ENCODE results near the gene NOBOX.

- no peak for TF ChIP-seq CTCF (IDR thresholded peaks at IDR 0.05 in 2 of 3, conservative IDR thresholded peaks at IDR 0.05 in 1 of 3; ENCODE audit: control insufficient read depth in 2 of 3, extremely low read depth in 1 of 3, insufficient read depth in 1 of 3, low read depth in 3 of 3, low read length in 3 of 3)
- TF ChIP-seq KAT2A (conservative IDR thresholded peaks at IDR 0.05; ENCODE audit: control insufficient read depth, low read depth, low read length): no peak
- no peak for TF ChIP-seq EP300 (IDR thresholded peaks at IDR 0.05; ENCODE audit: borderline replicate concordance in 1 of 2, control insufficient read depth in 1 of 2, low read depth in 2 of 2, low read length in 2 of 2)
- no peak for TF ChIP-seq RAD21 (IDR thresholded peaks at IDR 0.05; ENCODE audit: insufficient read depth, low read depth, low read length)
- TF ChIP-seq SP1 (IDR thresholded peaks at IDR 0.05; ENCODE audit: low read depth, low read length): no peak
- TF ChIP-seq PRDM15 (CRISPR knock-in tag; IDR thresholded peaks at IDR 0.05): no peak
- no peak for TF ChIP-seq BHLHE40 (IDR thresholded peaks at IDR 0.05; ENCODE audit: borderline replicate concordance in 1 of 2, low read depth in 2 of 2, low read length in 1 of 2)
- no peak for TF ChIP-seq PAX8 (IDR thresholded peaks at IDR 0.05)
These were observed 48.6 kb upstream of the NOBOX start for GRCh38 chr7:144452064-144452463.

Measured in GM12878 (cell line).